Esophagus squamous epithelium (tissue), 5 donors: ENCODE measurements around the gene DPY19L3. TPM values are rescaled to one million over a fixed set of nuclear protein-coding genes. Genes with fewer than 3 reads are reported as not detected.

Source experiments
- DNase-seq: peaks from one replicate; lab custom pipeline; 2025; lab: John Stamatoyannopoulos, UW
- H3K27ac ChIP-seq, 4 donors: fragments of 200-600 bp; sonication (generic); one replicate each; pipeline ENCODE4 v1.5.1; 2016 to 2019; ENCODE audit warnings: mild to moderate bottlenecking in 1 of 4
- H3K27me3 ChIP-seq, 4 donors: fragments of 200-600 bp; sonication (generic); 1 replicate in 3 of 4; 2 replicates in 1 of 4; pipeline versions ENCODE4 v1.5.1 to v1.6.0; 2017 to 2021; ENCODE audit warnings: antibody characterized with exemption in 1 of 4
- H3K36me3 ChIP-seq, 3 donors: fragments of 200-600 bp; sonication (generic); one replicate each; pipeline ENCODE4 v1.5.1; 2016 to 2019
- H3K4me1 ChIP-seq, 3 donors: fragments of 200-600 bp; sonication (generic); one replicate each; pipeline ENCODE4 v1.5.1; 2017 to 2019
- H3K4me3 ChIP-seq, 4 donors: fragments of 200-600 bp; sonication (generic); 1 replicate in 3 of 4; 2 replicates in 1 of 4; pipeline ENCODE4 v1.5.1; 2016 to 2019; ENCODE audit warnings: mild to moderate bottlenecking in 2 of 4, moderate library complexity in 1 of 4
- H3K9me3 ChIP-seq, 3 donors: fragments of 200-600 bp; sonication (generic); one replicate each; pipeline ENCODE4 v1.5.1; 2016 to 2019
- CTCF ChIP-seq, 6 experiments: fragments of 450-650 bp in 4 of 6; fragments of 200-600 bp in 2 of 6; sonication (generic) in 2 of 6; IDR thresholded peaks; one replicate each; pipeline ENCODE4 v1.5.1; 2016 to 2019; ENCODE audit warnings: antibody characterized with exemption in 6 of 6, mild to moderate bottlenecking in 4 of 6, moderate library complexity in 4 of 6
- POLR2A ChIP-seq, 4 donors: fragments of 450-650 bp; IDR thresholded peaks; one replicate each; pipeline ENCODE4 v1.6.1; 2017; ENCODE audit warnings: antibody characterized with exemption in 4 of 4, mild to moderate bottlenecking in 4 of 4, moderate library complexity in 3 of 4
- WGBS, 2 donors: methylation state at CpG; one replicate each; pipeline ENCODE4 v1.1.5; 2018; 5-methylcytosine and 5-hydroxymethylcytosine counted together
- intact Hi-C: fragments of 100-400 bp; cut with DNase I; formaldehyde crosslinking; loops from one replicate; pipeline ENCODE4 v1.15.0; 2022
- total RNA-seq, 4 donors: library from RNA; depleted of rRNA; stranded (reverse); fragments of >200 nt; gene quantifications; one replicate each; pipeline ENCODE4 v1.1.0, GENCODE V29; 2016
- donor health status: DM: yes; HTN: yes; CAD: no.

Gene DPY19L3
- total RNA-seq, 4 donors from 2014 or later, result 5.6 to 22.6 (median 16.6) TPM

- no peaks in the 10 kb centered on the region for H3K27me3 ChIP-seq
- H3K9me3 ChIP-seq, result no peaks in the 10 kb centered on the region
- intact Hi-C loops, result no loop called here
- no peak for TF ChIP-seq CTCF (IDR thresholded peaks at IDR 0.05)
- TF ChIP-seq POLR2A (IDR thresholded peaks at IDR 0.05), result no peak
- 79 to 84% methylated on average over 2 to 4 of the region's 7 CpGs for WGBS, 2 donors
- peaks cover 0 to 29% (median 0%) of the 10 kb centered on the region in 3 donors for H3K36me3 ChIP-seq
- no peak overlapping the region for H3K4me3 ChIP-seq
- H3K27ac ChIP-seq, result no peak overlapping the region
- no peak for DNase-seq
- no peaks in the 10 kb centered on the region for H3K4me1 ChIP-seq
Measured at GRCh38 chr19:32471095-32471494, 65.5 kb downstream of the DPY19L3 start.

DNA sequence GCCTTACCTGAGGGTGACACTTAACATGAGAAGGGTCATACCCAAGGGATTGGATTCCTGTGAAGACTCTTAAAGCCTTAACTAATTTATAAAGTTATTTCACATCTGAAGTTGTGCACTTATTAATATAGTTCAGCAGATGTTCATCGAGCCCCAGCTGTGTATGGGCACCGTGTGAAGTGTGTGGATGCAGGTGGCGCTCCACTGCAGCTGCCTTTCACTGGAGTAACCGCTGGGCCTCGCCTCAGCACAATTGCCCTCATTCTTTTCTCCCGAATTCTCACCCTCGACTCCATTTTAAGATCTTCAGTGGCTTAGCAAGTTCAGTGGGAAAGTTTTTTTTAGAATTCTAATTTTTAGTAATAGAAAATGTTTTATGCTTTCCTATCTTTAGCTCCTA lies 66.2 kb downstream of the DPY19L3 start:
- Histone ChIP-seq H3K27ac (no peak overlapping the region), H3K9me3 (no peaks in the 10 kb centered on the region), H3K36me3 (peaks cover 0 to 25% (median 0%) of the 10 kb centered on the region in 3 donors), H3K4me3 (no peak overlapping the region), H3K27me3 (no peaks in the 10 kb centered on the region), H3K4me1 (no peaks in the 10 kb centered on the region)
- intact Hi-C loops, result no loop called here
- TF ChIP-seq POLR2A (IDR thresholded peaks at IDR 0.05) (no peak), CTCF (IDR thresholded peaks at IDR 0.05) (no peak)
- DNase-seq, result no peak
- 88% methylated on average over 7 of the region's 7 CpGs for WGBS, 2 donors

- Histone ChIP-seq H3K4me3 (no peak overlapping the region), H3K9me3 (no peaks in the 10 kb centered on the region), H3K36me3 (peaks cover 0 to 45% (median 3%) of the 10 kb centered on the region in 3 donors), H3K27me3 (no peaks in the 10 kb centered on the region), H3K27ac (no peak overlapping the region), H3K4me1 (no peaks in the 10 kb centered on the region)
- TF ChIP-seq POLR2A (IDR thresholded peaks at IDR 0.05) (no peak), CTCF (IDR thresholded peaks at IDR 0.05) (no peak)
- intact Hi-C loops, result no loop called here
- 87 to 92% methylated on average over 11 of the region's 11 CpGs for WGBS, 2 donors
- DNase-seq, result no peak
Measured at GRCh38 chr19:32475141-32476031, 69.8 kb downstream of the DPY19L3 start.

GRCh38 chr19:32476032-32476350 lies 70.4 kb downstream of the DPY19L3 start:
- 87 to 96% methylated on average over 4 of the region's 4 CpGs for WGBS, 2 donors
- no peaks in the 10 kb centered on the region for H3K4me1 ChIP-seq
- TF ChIP-seq CTCF (IDR thresholded peaks at IDR 0.05), result no peak
- TF ChIP-seq POLR2A (IDR thresholded peaks at IDR 0.05), result no peak
- H3K36me3 ChIP-seq, result peaks cover 0 to 50% (median 3%) of the 10 kb centered on the region in 3 donors
- H3K27me3 ChIP-seq, result no peaks in the 10 kb centered on the region
- no peak overlapping the region for H3K4me3 ChIP-seq
- no peak overlapping the region for H3K27ac ChIP-seq
- intact Hi-C loops, result no loop called here
- no peaks in the 10 kb centered on the region for H3K9me3 ChIP-seq
- no peak for DNase-seq

GRCh38 chr19:32480321-32480720 lies 74.8 kb downstream of the DPY19L3 start:
- WGBS, 2 donors, result 89 to 94% methylated on average over 4 to 9 of the region's 13 CpGs
- H3K27me3 ChIP-seq, result no peaks in the 10 kb centered on the region
- H3K27ac ChIP-seq, result no peak overlapping the region
- no peaks in the 10 kb centered on the region for H3K9me3 ChIP-seq
- DNase-seq, result no peak
- intact Hi-C loops, result no loop called here
- H3K36me3 ChIP-seq, result peaks cover 0 to 82% (median 8%) of the 10 kb centered on the region in 3 donors
- H3K4me1 ChIP-seq, result no peaks in the 10 kb centered on the region
- H3K4me3 ChIP-seq, result no peak overlapping the region
- no peak for TF ChIP-seq CTCF (IDR thresholded peaks at IDR 0.05)
- TF ChIP-seq POLR2A (IDR thresholded peaks at IDR 0.05), result no peak
